ENCODE data around the gene MARK4.
"Not testable (repeated sequence)": the region's sequence is repeated elsewhere in the genome, so short reads cannot be mapped to it uniquely, and the experiment has no call there.

Gene MARK4

GRCh38 chr19:45250832-45251451 is at the start of gene MARK4:
TSS of gene MARK4 (plus strand) at chr19:45251271. CDS start at chr19:45251589, 318 bp downstream.
- no peak for DNase-seq (ENCODE audit: low read depth)

- DNase-seq (ENCODE audit: low read depth): no peak
Observed at GRCh38 chr19:45202637-45203036, 48.4 kb upstream of the MARK4 start.

- no peak for DNase-seq (ENCODE audit: low read depth)
Observed at GRCh38 chr19:45205810-45206209, 45.3 kb upstream of the MARK4 start.

GRCh38 chr19:45206328-45206727 is 44.7 kb upstream of the MARK4 start:
- no peak for DNase-seq (ENCODE audit: low read depth)

GRCh38 chr19:45211751-45212381 is 39.2 kb upstream of the MARK4 start:
- no peak for DNase-seq (ENCODE audit: low read depth)

- no peak for DNase-seq (ENCODE audit: low read depth)
Observed at GRCh38 chr19:45213031-45213430, 38.0 kb upstream of the MARK4 start.

- DNase-seq (ENCODE audit: low read depth): no peak
Observed at GRCh38 chr19:45215391-45216191, 35.5 kb upstream of the MARK4 start.

- no peak for DNase-seq (ENCODE audit: low read depth)
Observed at GRCh38 chr19:45216667-45217066, 34.4 kb upstream of the MARK4 start.

- DNase-seq (ENCODE audit: low read depth): no peak
Observed at GRCh38 chr19:45217193-45217956, 33.7 kb upstream of the MARK4 start.

GRCh38 chr19:45217957-45218334 is 33.1 kb upstream of the MARK4 start:
- DNase-seq (ENCODE audit: low read depth): no peak

- no peak for DNase-seq (ENCODE audit: low read depth)
Observed at GRCh38 chr19:45218426-45218825, 32.6 kb upstream of the MARK4 start.

- DNase-seq (ENCODE audit: low read depth): no peak
Observed at GRCh38 chr19:45218911-45219743, 31.9 kb upstream of the MARK4 start.

- no peak for DNase-seq (ENCODE audit: low read depth)
Observed at GRCh38 chr19:45222724-45223123, 28.3 kb upstream of the MARK4 start.

- DNase-seq (ENCODE audit: low read depth): no peak
Observed at GRCh38 chr19:45223879-45224278, 27.2 kb upstream of the MARK4 start.

- no peak for DNase-seq (ENCODE audit: low read depth)
Observed at GRCh38 chr19:45224645-45225044, 26.4 kb upstream of the MARK4 start.

- not testable (repeated sequence) for DNase-seq (ENCODE audit: low read depth)
Observed at GRCh38 chr19:45229056-45229455, 22.0 kb upstream of the MARK4 start.

- DNase-seq (ENCODE audit: low read depth): no peak
Observed at GRCh38 chr19:45231891-45232290, 19.2 kb upstream of the MARK4 start.

GRCh38 chr19:45234089-45234869 is 16.8 kb upstream of the MARK4 start:
- no peak for DNase-seq (ENCODE audit: low read depth)

GRCh38 chr19:45235485-45235884 is 15.6 kb upstream of the MARK4 start:
- DNase-seq (ENCODE audit: low read depth): no peak

GRCh38 chr19:45238556-45238955 is 12.5 kb upstream of the MARK4 start:
- DNase-seq (ENCODE audit: low read depth): no peak
